CD14-positive monocyte (primary cell): ENCODE data around the gene CDO1. TPM values are rescaled to one million over a fixed set of nuclear protein-coding genes. Genes with fewer than 3 reads are reported as not detected.
A peak's percentile ranks its signal among the peaks of the same experiment; 100 is the strongest.

ENCODE experiments used
- DNase-seq, 3 donors: peaks; one replicate each; pipeline ENCODE4 v3.0.0-alpha.2; 2011 to 2022
- H2AFZ ChIP-seq: 2 replicates; pipeline ENCODE4 v1.6.0; 2012; ENCODE audit warnings: mild to moderate bottlenecking, low read depth, low read length, inconsistent platforms; ENCODE audit not compliant: insufficient read depth, poor library complexity, severe bottlenecking
- H3K27ac ChIP-seq, 2 donors: 1 replicate in 1 of 2; 2 replicates in 1 of 2; pipeline ENCODE4 v1.5.1; 2012 to 2013; ENCODE audit warnings: low read length in 2 of 2, control low read depth in 1 of 2, inconsistent platforms in 1 of 2, low read depth in 1 of 2, mild to moderate bottlenecking in 1 of 2
- H3K27me3 ChIP-seq, 2 donors: one replicate each; pipeline versions ENCODE4 v1.6.0 to v1.6.1; 2011 to 2013; ENCODE audit warnings: low read length in 2 of 2; ENCODE audit not compliant: control insufficient read depth in 2 of 2, insufficient read depth in 2 of 2
- H3K36me3 ChIP-seq, 2 donors: replicated peaks in 1 of 2; 1 replicate in 1 of 2; 2 replicates in 1 of 2; pipeline versions ENCODE4 v1.5.1 to v1.6.1; 2012 to 2013; ENCODE audit warnings: low read length in 2 of 2, control low read depth in 1 of 2, inconsistent platforms in 1 of 2, mild to moderate bottlenecking in 1 of 2; ENCODE audit not compliant: insufficient read depth in 2 of 2, control insufficient read depth in 1 of 2
- H3K4me1 ChIP-seq, 2 donors: 1 replicate in 1 of 2; 2 replicates in 1 of 2; pipeline versions ENCODE4 v1.5.1 to v1.6.1; 2012 to 2013; ENCODE audit warnings: low read length in 2 of 2, control low read depth in 1 of 2, inconsistent platforms in 1 of 2, mild to moderate bottlenecking in 1 of 2, moderate library complexity in 1 of 2; ENCODE audit not compliant: insufficient read depth in 2 of 2, control insufficient read depth in 1 of 2
- H3K4me2 ChIP-seq: replicated peaks from 2 replicates; pipeline ENCODE3; 2012; ENCODE audit warnings: low read length, moderate library complexity, mild to moderate bottlenecking; ENCODE audit not compliant: poor library complexity, severe bottlenecking; ENCODE audit errors: extremely low read depth
- H3K4me3 ChIP-seq, 3 experiments: fragments of 200-600 bp in 1 of 3; sonication (generic) in 1 of 3; replicated peaks in 1 of 3; 1 replicate in 2 of 3; 2 replicates in 1 of 3; pipeline ENCODE4 v1.5.1; 2011 to 2013; ENCODE audit warnings: low read length in 3 of 3, mild to moderate bottlenecking in 3 of 3, control low read depth in 2 of 3, low read depth in 2 of 3, inconsistent platforms in 1 of 3, moderate library complexity in 1 of 3
- H3K79me2 ChIP-seq: 2 replicates; pipeline ENCODE4 v1.6.0; 2012; ENCODE audit warnings: mild to moderate bottlenecking, control low read depth, inconsistent platforms, low read length, moderate library complexity; ENCODE audit not compliant: insufficient read depth
- H3K9ac ChIP-seq: 2 replicates; pipeline ENCODE4 v1.6.0; 2017; ENCODE audit warnings: low read length, mild to moderate bottlenecking; ENCODE audit not compliant: insufficient read depth, poor library complexity, severe bottlenecking
- H3K9me3 ChIP-seq, 2 donors: replicated peaks in 1 of 2; 1 replicate in 1 of 2; 2 replicates in 1 of 2; pipeline versions ENCODE4 v1.5.1 to v1.6.1; 2012 to 2013; ENCODE audit warnings: low read length in 2 of 2, control low read depth in 1 of 2; ENCODE audit not compliant: control insufficient read depth in 1 of 2, insufficient read depth in 1 of 2
- H4K20me1 ChIP-seq: 2 replicates; pipeline ENCODE4 v1.6.0; 2012; ENCODE audit warnings: mild to moderate bottlenecking, low read length, control low read depth, moderate library complexity; ENCODE audit not compliant: insufficient read depth
- H3K27ac Mint-ChIP-seq, 7 donors: one replicate each; pipeline ENCODE4 v1.8.0; 2020; ENCODE audit warnings: mild to moderate bottlenecking in 7 of 7, mixed read lengths in 7 of 7, moderate library complexity in 6 of 7, inconsistent platforms in 2 of 7
- H3K27me3 Mint-ChIP-seq, 3 donors: one replicate each; pipeline ENCODE4 v1.8.0; 2021 to 2022; ENCODE audit warnings: low read depth in 3 of 3, mild to moderate bottlenecking in 3 of 3, mixed read lengths in 3 of 3, moderate library complexity in 3 of 3, inconsistent platforms in 1 of 3
- H3K36me3 Mint-ChIP-seq, 2 donors: one replicate each; pipeline ENCODE4 v1.8.0; 2020; ENCODE audit warnings: mixed read lengths in 2 of 2, inconsistent platforms in 1 of 2, mild to moderate bottlenecking in 1 of 2
- H3K4me1 Mint-ChIP-seq: one replicate; pipeline ENCODE4 v1.8.0; 2020; ENCODE audit warnings: mild to moderate bottlenecking, mixed read lengths
- H3K4me3 Mint-ChIP-seq, 2 donors: one replicate each; pipeline ENCODE4 v1.8.0; 2020; ENCODE audit warnings: mild to moderate bottlenecking in 2 of 2, mixed read lengths in 2 of 2, moderate library complexity in 1 of 2
- H3K9me3 Mint-ChIP-seq, 7 donors: one replicate each; pipeline ENCODE4 v1.8.0; 2020 to 2022; ENCODE audit warnings: mixed read lengths in 7 of 7, mild to moderate bottlenecking in 6 of 7, moderate library complexity in 6 of 7, inconsistent platforms in 2 of 7
- CTCF ChIP-seq: fragments of 200-600 bp; IDR thresholded peaks from one replicate; pipeline ENCODE4 v1.8.0; 2022; ENCODE audit warnings: antibody characterized with exemption, mild to moderate bottlenecking
- WGBS: methylation state at CpG from one replicate; pipeline ENCODE4 v1.1.5; 2013; ENCODE audit warnings: missing lambda C conversion rate; ENCODE audit not compliant: insufficient coverage; 5-methylcytosine and 5-hydroxymethylcytosine counted together
- intact Hi-C, 2 donors: fragments of 100-400 bp; cut with micrococcal nuclease; formaldehyde crosslinking; loops; one replicate each; pipeline versions ENCODE4 v1.15.0 to v1.15.1; 2023
- polyA plus RNA-seq, 3 donors: library from polyadenylated mRNA; depleted of rRNA in 1 of 3; unstranded in 2 of 3; stranded (reverse) in 1 of 3; fragments of 300-500 nt in 2 of 3; fragments of >200 nt in 1 of 3; fragmentation: Illumina TruSeq in 2 of 3; gene quantifications; 1 replicate in 2 of 3; 2 replicates in 1 of 3; pipeline ENCODE4 v1.2.3, GENCODE V29; 2012 to 2021

Gene CDO1
- polyA plus RNA-seq, 3 donors, result not detected

- DNase-seq, result peak; percentile 42 to 71 (median 58)
- peak overlapping the region; percentile 84 for H3K4me2 ChIP-seq
- H3K27me3 ChIP-seq, result no peaks in the 10 kb centered on the region
- H4K20me1 ChIP-seq, result peaks cover 34% of the 10 kb centered on the region
- H3K4me1 Mint-ChIP-seq, result peaks cover 37% of the 10 kb centered on the region
- 92% methylated on average over 3 of the region's 10 CpGs for WGBS
- peaks cover 0 to 2% (median 0%) of the 10 kb centered on the region in 7 donors for H3K9me3 Mint-ChIP-seq
- no peaks in the 10 kb centered on the region for H3K9me3 ChIP-seq
- H3K4me1 ChIP-seq, result peaks cover 34 to 44% of the 10 kb centered on the region in 2 donors
- peak overlapping the region in 1 of 2 donors; percentile 46 for H3K4me3 Mint-ChIP-seq
- H3K36me3 ChIP-seq, result peaks cover 39 to 43% of the 10 kb centered on the region in 2 donors
- peak overlapping the region in 1 of 3 experiments; percentile 91 for H3K4me3 ChIP-seq
- peak overlapping the region in 1 of 2 donors; percentile 1 for H3K27ac ChIP-seq
- H3K27ac Mint-ChIP-seq, result peak overlapping the region in 3 of 7 donors; percentile 38 to 61 (median 45)
- no peak overlapping the region for H2AFZ ChIP-seq
- intact Hi-C loops, result no loop called here
- H3K27me3 Mint-ChIP-seq, result no peaks in the 10 kb centered on the region
- peaks cover 36 to 38% of the 10 kb centered on the region in 2 donors for H3K36me3 Mint-ChIP-seq
- H3K9ac ChIP-seq, result no peak overlapping the region
- peak; percentile 64 for TF ChIP-seq CTCF
- H3K79me2 ChIP-seq, result peaks cover 69% of the 10 kb centered on the region
Measured at GRCh38 chr5:115838885-115839518, 22.5 kb upstream of the CDO1 start.

GRCh38 chr5:115835481-115835880 lies 19.0 kb upstream of the CDO1 start:
- H3K27me3 Mint-ChIP-seq, result no peaks in the 10 kb centered on the region
- DNase-seq, result no peak
- intact Hi-C loops, result no loop called here
- TF ChIP-seq CTCF, result no peak
- peaks cover 0 to 2% (median 0%) of the 10 kb centered on the region in 7 donors for H3K9me3 Mint-ChIP-seq
- peaks cover 34% of the 10 kb centered on the region for H4K20me1 ChIP-seq
- H3K27ac Mint-ChIP-seq, result peak overlapping the region in 4 of 7 donors; percentile 11 to 78 (median 30)
- peaks cover 21 to 24% of the 10 kb centered on the region in 2 donors for H3K4me1 ChIP-seq
- peak overlapping the region in 1 of 2 donors; percentile 17 for H3K27ac ChIP-seq
- no peak overlapping the region for H3K4me3 ChIP-seq
- no peak overlapping the region for H3K4me2 ChIP-seq
- H3K79me2 ChIP-seq, result peaks cover 39% of the 10 kb centered on the region
- no peak overlapping the region for H3K9ac ChIP-seq
- peaks cover 53 to 60% of the 10 kb centered on the region in 2 donors for H3K36me3 Mint-ChIP-seq
- peaks cover 20% of the 10 kb centered on the region for H3K4me1 Mint-ChIP-seq
- peaks cover 62 to 70% of the 10 kb centered on the region in 2 donors for H3K36me3 ChIP-seq
- no peak overlapping the region for H3K4me3 Mint-ChIP-seq
- 67% methylated on average over 1 of the region's 4 CpGs for WGBS
- no peaks in the 10 kb centered on the region for H3K9me3 ChIP-seq
- no peaks in the 10 kb centered on the region for H3K27me3 ChIP-seq
- no peak overlapping the region for H2AFZ ChIP-seq
